Thyroid gland (tissue), 4 donors: ENCODE measurements around the gene MEGF10.

Experiments
- CTCF ChIP-seq, 6 experiments: fragments of 200-600 bp in 3 of 6; fragments of 450-650 bp in 3 of 6; sonication (generic) in 3 of 6; IDR thresholded peaks; one replicate each; pipeline ENCODE4 v1.5.1; 2016 to 2019; ENCODE audit warnings: antibody characterized with exemption in 6 of 6, mild to moderate bottlenecking in 2 of 6, inconsistent platforms in 1 of 6, moderate library complexity in 1 of 6
- POLR2A ChIP-seq, 2 donors: fragments of 450-650 bp; IDR thresholded peaks; one replicate each; pipeline ENCODE4 v1.6.1; 2017; ENCODE audit warnings: antibody characterized with exemption in 2 of 2, mild to moderate bottlenecking in 2 of 2, moderate library complexity in 1 of 2

- TF ChIP-seq CTCF (IDR thresholded peaks at IDR 0.05) (peak; percentile 26 to 93 (median 66)), POLR2A (IDR thresholded peaks at IDR 0.05) (no peak)
Measured at GRCh38 chr5:127492854-127493738, 202.5 kb downstream of the MEGF10 start.
